ENCODE data around the gene CSRP3. TPM values are rescaled to one million over a fixed set of nuclear protein-coding genes. Genes with fewer than 3 reads are reported as not detected.

The CSRP3 gene
- total RNA-seq, 1 donor from 2014 or later, result not detected

- Histone ChIP-seq H3K36me3 (ENCODE audit: control insufficient read depth, insufficient read depth, low read length) (no peaks in the 10 kb centered on the region), H3K4me3 (ENCODE audit: low read depth, low read length) (no peak overlapping the region), H3K27me3 (ENCODE audit: control insufficient read depth, insufficient read depth, low read length) (no peaks in the 10 kb centered on the region)
- DNase-seq (ENCODE audit: low read depth), result no peak
- TF ChIP-seq CTCF (IDR thresholded peaks at IDR 0.05; ENCODE audit: insufficient read depth, low read length, poor library complexity, severe bottlenecking), result no peak
These were observed 67.8 kb downstream of the CSRP3 start for GRCh38 chr11:19134004-19134403.

Other genes with a start within 250 kb of the CSRP3 start
- not detected in 2 replicates for gene MRGPRX2, start 141.3 kb downstream of the CSRP3 start, total RNA-seq
- gene ZDHHC13, start 84.8 kb downstream of the CSRP3 start, total RNA-seq, result 23.3 and 27.6 TPM in 2 replicates
- gene E2F8, start 39.0 kb upstream of the CSRP3 start, total RNA-seq, result 0.04 and 0.14 TPM in 2 replicates

Measured in kidney epithelial cell (primary cell).